ENCODE results near the gene GRIK1.

GRCh38 chr21:29701676-29702075 lies 238.1 kb downstream of the GRIK1 start:
- no peak for TF ChIP-seq EZH2phosphoT487 (IDR thresholded peaks at IDR 0.05; ENCODE audit: borderline replicate concordance)
- no peak for TF ChIP-seq CTCF (conservative IDR thresholded peaks at IDR 0.05; ENCODE audit: low read length)

Data from Loucy (cell line).